Fibroblast of skin of abdomen (primary cell): ENCODE data around the gene SLC44A4.
A peak's percentile ranks its signal among the peaks of the same experiment; 100 is the strongest.
"Not testable (repeated sequence)": the region's sequence is repeated elsewhere in the genome, so short reads cannot be mapped to it uniquely, and the experiment has no call there.

Experiments
- DNase-seq: peaks from one replicate; pipeline ENCODE4 v3.0.0-alpha.2; 2013

SLC44A4 gene

GRCh38 chr6:31851980-31852718, 26.6 kb downstream of the SLC44A4 start:
- not testable (repeated sequence) for DNase-seq

DNA sequence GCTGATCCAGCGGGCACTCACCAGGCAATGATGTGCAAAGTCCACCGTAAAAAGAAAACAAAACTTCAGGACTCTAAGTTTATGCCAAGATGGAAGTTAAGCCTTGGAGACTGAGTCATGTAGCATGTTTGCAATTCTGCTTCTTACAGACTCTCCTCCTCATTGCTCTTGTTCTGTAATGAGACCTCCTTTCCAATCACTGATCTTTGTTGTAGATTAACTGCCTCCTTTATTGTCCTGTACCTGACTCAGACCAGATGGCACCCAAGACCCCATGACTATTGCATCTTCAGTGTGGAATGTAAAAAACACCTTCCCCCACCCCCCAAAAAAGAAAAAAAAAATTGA, 27.3 kb downstream of the SLC44A4 start:
- no peak for DNase-seq

- DNase-seq = no peak
These were observed 27.9 kb downstream of the SLC44A4 start for GRCh38 chr6:31850765-31851484.

DNA sequence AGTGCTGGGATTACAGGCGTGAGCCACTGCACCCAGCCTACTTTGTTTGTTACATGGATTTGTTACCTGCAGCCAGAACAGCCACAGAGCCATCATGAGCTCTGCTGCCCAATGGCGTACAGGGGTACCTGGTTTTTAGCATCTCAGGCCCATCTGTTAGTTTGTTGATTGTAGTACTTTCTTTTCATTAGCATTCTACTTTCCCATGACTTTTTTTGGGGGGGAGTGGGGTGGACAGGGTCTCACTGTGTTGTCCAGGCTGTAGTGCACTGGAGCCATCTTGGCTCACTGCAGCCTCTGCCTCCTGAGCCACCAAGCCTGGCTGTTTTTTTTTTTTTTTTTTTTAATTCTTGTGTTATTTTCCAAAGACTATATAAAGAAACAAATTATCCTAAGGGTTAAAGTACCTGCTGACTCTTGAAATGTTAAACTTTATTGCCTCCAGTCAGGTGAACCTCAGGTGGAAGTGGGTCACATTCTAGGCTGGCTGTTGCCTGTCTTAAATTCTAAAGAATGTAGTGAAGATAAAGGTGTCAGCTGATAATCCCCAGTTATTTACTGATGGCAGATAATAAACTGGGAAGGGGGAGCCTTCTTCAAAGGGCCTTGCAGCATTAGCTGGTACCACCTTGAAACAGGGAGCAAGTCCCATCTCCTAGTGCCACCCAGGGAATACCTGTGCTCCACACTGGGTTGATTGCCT, 31.4 kb downstream of the SLC44A4 start:
- no peak for DNase-seq

GRCh38 chr6:31844507-31844906, 34.3 kb downstream of the SLC44A4 start:
- DNase-seq = no peak

GRCh38 chr6:31842053-31842452, 36.7 kb downstream of the SLC44A4 start:
- no peak for DNase-seq

DNA sequence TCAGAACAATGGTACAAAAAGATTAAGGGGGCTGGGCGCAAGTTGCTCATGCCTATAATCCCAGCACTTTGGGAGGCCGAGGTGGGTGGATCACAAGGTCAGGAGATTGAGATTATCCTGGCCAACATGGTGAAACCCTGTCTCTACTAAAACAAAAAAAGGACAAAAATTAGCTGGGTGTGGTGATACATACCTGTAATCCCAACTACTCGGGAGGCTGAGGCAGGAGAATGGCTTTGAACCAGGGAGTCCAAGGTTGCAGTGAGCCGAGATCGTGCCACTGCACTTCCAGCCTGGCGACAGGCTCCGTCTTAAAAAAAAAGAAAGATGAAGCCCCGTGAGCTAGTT, 39.0 kb downstream of the SLC44A4 start:
- not testable (repeated sequence) for DNase-seq

- DNase-seq = no peak
These were observed 39.8 kb downstream of the SLC44A4 start for GRCh38 chr6:31838968-31839367.

GRCh38 chr6:31838114-31838553, 40.7 kb downstream of the SLC44A4 start:
- DNase-seq = not testable (repeated sequence)

- DNase-seq = no peak
These were observed 41.3 kb downstream of the SLC44A4 start for GRCh38 chr6:31837369-31838113.

DNA sequence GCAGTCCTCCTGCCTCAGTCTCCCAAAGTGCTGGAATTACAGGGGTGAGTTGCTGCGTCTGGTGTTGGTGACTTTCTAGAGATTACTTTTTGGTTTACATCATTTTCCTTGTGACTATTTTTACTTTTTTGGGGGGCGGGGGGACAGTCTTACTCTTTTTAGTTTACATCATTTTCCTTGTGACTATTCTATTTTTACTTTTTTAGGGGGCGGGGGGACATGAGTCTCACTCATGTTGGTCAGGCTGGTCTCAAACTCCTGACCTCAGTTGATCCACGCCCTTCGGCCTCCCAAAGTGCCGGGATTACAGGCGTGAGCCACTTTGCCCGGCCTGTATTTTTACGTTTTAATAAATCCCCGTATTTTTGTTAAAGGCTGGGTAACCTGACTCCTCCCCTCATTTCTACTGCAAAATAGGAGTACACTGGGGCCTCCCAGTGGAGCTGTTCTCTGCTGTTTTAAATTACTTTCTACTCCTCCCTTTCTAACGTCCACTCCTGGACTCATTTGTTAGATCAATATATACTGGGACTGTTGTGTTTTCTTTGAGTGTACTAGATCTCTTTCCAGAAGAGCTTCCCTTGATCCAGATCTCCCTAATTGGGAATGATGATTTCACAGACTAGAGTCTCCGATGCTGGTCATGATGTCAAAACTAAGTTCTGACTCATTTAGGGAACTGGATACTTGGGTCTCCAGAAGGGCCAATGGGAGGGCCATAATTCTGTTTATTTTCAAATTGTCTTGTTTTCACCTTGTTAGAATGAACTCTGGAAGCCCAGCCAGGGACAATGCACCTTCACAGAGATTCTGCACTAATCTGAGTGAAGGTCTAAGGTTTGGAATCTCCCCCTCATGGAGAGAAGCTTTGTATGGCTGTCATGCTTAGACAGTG, 42.1 kb downstream of the SLC44A4 start:
- DNase-seq = peak; percentile 21

GRCh38 chr6:31836047-31836473, 42.7 kb downstream of the SLC44A4 start:
- DNase-seq = no peak

DNA sequence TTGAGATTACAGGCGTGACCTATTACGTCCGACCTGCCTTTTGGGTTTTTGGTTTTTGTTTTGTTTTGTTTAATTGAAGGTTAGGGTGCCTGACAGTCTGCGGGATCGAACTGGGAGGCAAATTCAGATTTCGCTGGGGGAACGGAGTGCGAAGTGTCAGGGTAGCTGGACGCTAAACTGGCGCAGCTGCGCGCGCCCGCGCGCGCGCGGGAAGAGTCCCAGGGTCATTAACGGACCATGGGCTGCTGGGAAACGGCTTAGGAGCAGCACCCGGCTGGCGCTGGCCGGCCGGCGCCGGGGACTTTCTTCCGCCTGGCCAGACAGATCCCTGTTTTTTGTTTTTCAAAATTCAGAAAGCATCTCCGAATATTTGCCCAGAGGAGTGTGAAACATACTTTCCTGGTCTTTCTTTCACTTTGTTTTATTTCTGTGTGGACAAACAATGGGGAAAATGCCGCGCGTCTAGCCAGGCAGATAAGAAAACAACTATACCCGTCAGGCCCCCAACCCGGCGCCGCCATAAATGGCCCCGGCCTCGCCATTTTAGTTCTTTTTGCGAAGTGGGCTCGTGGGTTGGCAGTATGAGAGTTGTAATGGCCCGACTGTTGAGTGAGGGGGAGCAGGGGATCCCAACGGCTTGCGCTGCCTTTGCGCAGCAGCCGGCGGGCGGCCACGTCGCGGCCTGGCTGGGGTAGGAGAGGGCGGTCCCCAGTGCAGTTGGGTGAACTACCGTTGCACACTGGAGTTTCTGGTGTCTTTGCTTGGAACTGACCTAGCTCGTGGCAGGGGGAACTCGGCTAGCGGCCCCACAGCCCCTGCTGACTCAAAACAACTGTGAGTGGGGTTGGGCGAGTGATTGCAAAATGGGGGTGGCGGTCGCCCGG, 44.2 kb downstream of the SLC44A4 start:
- DNase-seq = peak; percentile 86

DNA sequence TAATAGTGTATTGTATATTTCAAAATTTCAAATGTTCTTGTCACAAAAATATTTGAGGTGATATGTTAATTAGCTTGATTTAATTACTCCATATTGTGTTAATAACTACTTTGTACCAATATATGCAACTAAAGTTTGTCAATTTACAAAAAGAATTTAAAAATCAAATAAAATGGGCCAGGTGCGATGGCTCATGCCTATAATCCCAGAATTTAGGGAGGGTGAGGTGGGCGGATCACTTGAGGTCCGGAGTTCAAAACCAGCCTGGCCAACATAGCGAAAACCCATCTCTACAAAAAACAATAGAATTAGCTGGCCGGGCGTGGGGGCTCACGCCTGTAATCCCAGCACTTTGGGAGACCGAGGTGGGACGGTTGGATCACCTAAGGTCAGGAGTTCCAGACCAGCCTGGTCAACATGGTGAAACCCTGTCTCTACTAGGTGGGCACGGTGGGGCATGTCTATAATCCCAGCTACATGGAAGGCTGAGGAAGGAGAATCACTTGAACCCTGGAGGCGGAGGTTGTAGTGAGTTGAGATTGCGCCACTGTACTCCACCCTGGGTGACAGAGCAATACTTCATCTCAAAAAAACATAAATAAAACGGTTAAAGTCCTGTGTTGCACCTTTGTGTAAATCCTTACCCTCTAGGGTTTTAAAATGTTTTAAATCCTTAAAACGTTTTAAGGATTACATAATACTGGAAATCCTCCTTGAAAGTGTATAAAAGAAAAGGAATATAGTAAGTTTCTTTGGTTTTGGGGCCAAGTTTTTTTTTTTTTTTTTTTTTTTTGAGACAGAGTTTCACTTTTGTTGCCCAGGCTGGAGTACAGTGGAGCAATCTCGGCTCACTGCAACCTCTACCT, 47.2 kb downstream of the SLC44A4 start:
- no peak for DNase-seq

DNA sequence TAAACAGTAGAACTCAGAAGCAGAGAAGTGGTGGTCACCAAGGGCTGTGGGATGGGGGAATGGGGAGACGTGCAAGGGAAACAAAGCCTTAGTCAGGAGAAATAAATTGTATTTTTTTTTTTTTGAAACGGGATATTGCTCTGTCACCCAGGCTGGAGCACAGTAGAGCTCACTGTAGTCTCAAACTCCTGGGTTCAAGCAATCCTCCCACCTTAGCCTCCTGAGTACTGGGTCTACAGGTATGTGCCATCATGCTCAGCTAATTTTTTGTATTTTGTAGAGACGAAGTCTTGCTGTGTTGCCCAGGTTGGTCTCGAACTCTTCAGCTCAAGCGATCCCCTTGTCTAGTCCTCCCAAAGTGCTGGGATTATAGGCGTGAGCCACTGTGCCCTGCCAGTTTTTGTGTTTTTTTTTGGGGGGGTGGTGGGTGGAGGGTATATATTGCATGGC, 47.9 kb downstream of the SLC44A4 start:
- no peak for DNase-seq

GRCh38 chr6:31829633-31830283, 49.0 kb downstream of the SLC44A4 start:
- peak; percentile 34 for DNase-seq

- peak; percentile 100 for DNase-seq
These were observed 51.3 kb downstream of the SLC44A4 start, which contains the start of gene HSPA1B for GRCh38 chr6:31827286-31828079. HSPA1B (plus strand) TSS chr6:31827738; CDS start chr6:31827951, 213 bp downstream.

DNA sequence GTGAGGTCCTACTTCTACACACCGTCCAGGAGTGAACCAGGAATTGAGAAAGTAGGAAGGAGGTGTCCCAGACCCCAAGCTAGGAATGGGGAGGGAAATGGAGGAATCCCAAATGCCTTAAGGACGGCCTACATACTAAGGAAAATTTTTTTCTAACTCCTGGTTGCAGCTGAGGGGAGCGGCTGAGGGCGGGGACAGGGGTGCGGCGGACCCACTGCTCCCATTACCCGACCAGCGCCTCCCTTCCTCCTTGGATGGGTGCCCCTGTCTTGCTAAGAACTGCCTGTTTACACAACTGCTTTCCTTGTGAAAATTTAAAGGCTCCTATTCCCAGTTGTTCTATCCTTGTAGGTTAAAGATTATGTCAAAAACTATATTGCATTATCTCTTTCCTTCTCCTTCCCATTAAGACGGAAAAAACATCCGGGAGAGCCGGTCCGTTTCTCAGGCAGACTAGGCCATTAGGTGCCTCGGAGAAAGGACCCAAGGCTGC, 52.0 kb downstream of the SLC44A4 start:
- peak; percentile 87 for DNase-seq
